ENCODE results near the gene LRRC4C. TPM values are rescaled to one million over a fixed set of nuclear protein-coding genes. Genes with fewer than 3 reads are reported as not detected.

Gene LRRC4C
- total RNA-seq, 1 experiment from 2014 or later: 0.13 TPM

DNA sequence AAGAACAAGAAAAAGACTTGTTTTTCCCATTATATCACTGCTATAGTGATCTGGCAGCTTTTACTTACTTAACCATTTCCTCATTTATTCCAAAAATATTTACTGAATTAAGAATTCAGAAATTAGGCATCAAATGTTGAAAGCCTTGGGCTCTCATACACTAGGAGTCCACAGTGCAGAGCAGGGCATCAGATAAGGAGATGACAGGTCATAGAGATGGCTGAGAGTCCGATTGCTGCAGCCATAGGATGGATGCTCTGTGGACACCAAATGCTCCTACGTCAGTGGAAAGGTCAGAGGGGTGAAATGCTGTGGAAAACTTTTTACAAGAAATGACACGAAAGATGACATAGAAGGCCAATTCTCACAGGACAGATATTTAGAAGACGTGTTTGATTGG is 771.1 kb downstream of the LRRC4C start:
- no peaks in the 10 kb centered on the region for H3K23me2 ChIP-seq (ENCODE audit: insufficient read length, low read depth, low read length, poor library complexity, severe bottlenecking)
- H3K18ac ChIP-seq (ENCODE audit: insufficient read length, low read depth, low read length): no peak overlapping the region
- no peak overlapping the region for H2BK20ac ChIP-seq (ENCODE audit: low read depth, low read length, poor library complexity, severe bottlenecking)
- no CpG with 5 or more reads among the region's 4 CpGs for WGBS (ENCODE audit: extremely low coverage, insufficient read length, low lambda C conversion rate)
- H2BK12ac ChIP-seq (ENCODE audit: insufficient read length, low read depth, low read length): no peak overlapping the region
- H2BK120ac ChIP-seq (ENCODE audit: low read depth, low read length, poor library complexity, severe bottlenecking): no peak overlapping the region
- peaks cover 8 to 10% of the 10 kb centered on the region in 2 experiments for H3K9me3 Mint-ChIP-seq
- no peaks in the 10 kb centered on the region for H4K20me1 ChIP-seq (ENCODE audit: control insufficient read depth, insufficient read depth, insufficient read length)
- no peak overlapping the region for H4K91ac ChIP-seq (ENCODE audit: insufficient read length, low read depth, low read length)
- no peak overlapping the region for H3K23ac ChIP-seq (ENCODE audit: insufficient read length, low read depth, low read length)
- H2BK5ac ChIP-seq (ENCODE audit: insufficient read length, low read length): no peak overlapping the region
- H3K9ac ChIP-seq (ENCODE audit: extremely low read depth, insufficient read length, low read length): no peak overlapping the region
- H3K36me3 Mint-ChIP-seq (ENCODE audit: insufficient read depth in 1 of 3, low read depth in 3 of 3): peaks cover 0 to 10% (median 2%) of the 10 kb centered on the region in 3 experiments; a peak in 4 of 7 replicates
- no peak overlapping the region for H3K4ac ChIP-seq (ENCODE audit: low read depth, low read length)
- no peak overlapping the region for H4K8ac ChIP-seq (replicated peaks; ENCODE audit: insufficient read length, low read depth, low read length)
- peaks cover 12 to 25% of the 10 kb centered on the region in 2 experiments for H3K4me1 Mint-ChIP-seq
- H3K27me3 ChIP-seq (ENCODE audit: insufficient read depth, low read length): no peaks in the 10 kb centered on the region
- H4K5ac ChIP-seq (ENCODE audit: insufficient read length, low read depth, low read length): no peak overlapping the region
- no peak overlapping the region for H2AFZ ChIP-seq (ENCODE audit: low read length)
- no peaks in the 10 kb centered on the region for H3K27me3 Mint-ChIP-seq (ENCODE audit: low read depth)
- no peak overlapping the region for H3K27ac ChIP-seq (ENCODE audit: insufficient read length, low read depth, low read length)
- H3K4me3 Mint-ChIP-seq: no peak overlapping the region
- no peaks in the 10 kb centered on the region for H3K79me1 ChIP-seq (ENCODE audit: insufficient read depth, low read depth, low read length, poor library complexity, severe bottlenecking)
- H3K14ac ChIP-seq (ENCODE audit: insufficient read depth, low read length): no peak overlapping the region
- no peak overlapping the region for H3T11ph ChIP-seq (ENCODE audit: low read length)
- no peak overlapping the region for H3K27ac Mint-ChIP-seq
- no peak overlapping the region for H2BK15ac ChIP-seq (ENCODE audit: low read depth, low read length)
- TF ChIP-seq, protein P1, sequence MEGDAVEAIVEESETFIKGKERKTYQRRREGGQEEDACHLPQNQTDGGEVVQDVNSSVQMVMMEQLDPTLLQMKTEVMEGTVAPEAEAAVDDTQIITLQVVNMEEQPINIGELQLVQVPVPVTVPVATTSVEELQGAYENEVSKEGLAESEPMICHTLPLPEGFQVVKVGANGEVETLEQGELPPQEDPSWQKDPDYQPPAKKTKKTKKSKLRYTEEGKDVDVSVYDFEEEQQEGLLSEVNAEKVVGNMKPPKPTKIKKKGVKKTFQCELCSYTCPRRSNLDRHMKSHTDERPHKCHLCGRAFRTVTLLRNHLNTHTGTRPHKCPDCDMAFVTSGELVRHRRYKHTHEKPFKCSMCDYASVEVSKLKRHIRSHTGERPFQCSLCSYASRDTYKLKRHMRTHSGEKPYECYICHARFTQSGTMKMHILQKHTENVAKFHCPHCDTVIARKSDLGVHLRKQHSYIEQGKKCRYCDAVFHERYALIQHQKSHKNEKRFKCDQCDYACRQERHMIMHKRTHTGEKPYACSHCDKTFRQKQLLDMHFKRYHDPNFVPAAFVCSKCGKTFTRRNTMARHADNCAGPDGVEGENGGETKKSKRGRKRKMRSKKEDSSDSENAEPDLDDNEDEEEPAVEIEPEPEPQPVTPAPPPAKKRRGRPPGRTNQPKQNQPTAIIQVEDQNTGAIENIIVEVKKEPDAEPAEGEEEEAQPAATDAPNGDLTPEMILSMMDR (conservative IDR thresholded peaks at IDR 0.05): no peak
- no peak overlapping the region for H3K56ac ChIP-seq (ENCODE audit: insufficient read length, low read depth, low read length)
- DNase-seq: no peak
- H3K9me3 ChIP-seq (ENCODE audit: control insufficient read depth, low read depth, low read length): no peaks in the 10 kb centered on the region
- no peaks in the 10 kb centered on the region for H3K79me2 ChIP-seq (ENCODE audit: insufficient read depth, low read length)
- no peak overlapping the region for H3K4me2 ChIP-seq (ENCODE audit: insufficient read depth, insufficient read length, low read length)
- no peak overlapping the region for H2AK5ac ChIP-seq (ENCODE audit: insufficient read length, low read length)
- H3K4me1 ChIP-seq (ENCODE audit: insufficient read depth, low read length): no peaks in the 10 kb centered on the region; the same call in 1 of the 2 replicates

All from H9 (cell line).